ENCODE measurements around the gene RASSF7.

DNA sequence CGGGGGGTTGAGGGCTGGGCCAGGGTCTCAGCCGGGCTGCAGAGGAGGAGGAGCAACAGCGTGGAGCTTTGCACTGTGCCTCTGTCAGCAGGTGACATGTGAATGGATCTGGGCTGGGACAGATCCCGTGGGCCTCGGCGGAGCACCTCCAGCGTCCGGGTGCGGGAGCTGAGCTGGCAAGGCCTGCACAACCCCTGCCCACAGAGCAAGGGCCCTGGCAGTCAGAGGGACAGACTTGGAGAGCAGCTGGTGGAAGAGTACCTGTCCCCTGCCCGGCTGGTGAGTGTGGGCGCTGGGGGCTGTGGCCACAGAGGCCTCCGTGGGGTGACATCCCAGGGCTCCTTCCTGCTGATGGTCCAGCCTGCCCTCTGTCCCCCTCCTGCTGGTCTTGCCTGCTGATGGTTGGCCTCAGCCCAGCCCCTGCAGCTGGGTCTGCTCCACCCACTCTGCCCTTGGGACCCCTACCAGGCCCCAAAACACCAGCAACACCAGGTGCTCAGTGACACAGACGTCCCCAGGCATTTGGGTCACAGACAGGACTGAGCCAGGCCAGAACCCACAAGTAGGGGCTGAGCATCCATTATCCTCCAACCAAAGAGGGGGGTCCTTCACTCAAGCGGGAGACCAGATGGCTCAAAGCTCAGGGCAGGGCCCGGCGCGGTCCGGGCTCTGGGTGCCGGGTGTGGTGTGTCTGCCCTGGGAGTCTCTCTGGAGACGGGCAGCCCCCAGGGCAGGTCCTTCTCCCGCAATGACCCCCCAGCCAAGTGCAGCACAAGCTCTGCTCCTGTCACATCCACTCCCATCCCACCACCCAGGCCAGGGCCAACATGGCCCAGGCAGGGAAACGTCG lies 20.0 kb upstream of the RASSF7 start:
- TF ChIP-seq EZH2 (IDR thresholded peaks at IDR 0.05; ENCODE audit: low read length, unreplicated experiment) = no peak
- TF ChIP-seq, protein P1, sequence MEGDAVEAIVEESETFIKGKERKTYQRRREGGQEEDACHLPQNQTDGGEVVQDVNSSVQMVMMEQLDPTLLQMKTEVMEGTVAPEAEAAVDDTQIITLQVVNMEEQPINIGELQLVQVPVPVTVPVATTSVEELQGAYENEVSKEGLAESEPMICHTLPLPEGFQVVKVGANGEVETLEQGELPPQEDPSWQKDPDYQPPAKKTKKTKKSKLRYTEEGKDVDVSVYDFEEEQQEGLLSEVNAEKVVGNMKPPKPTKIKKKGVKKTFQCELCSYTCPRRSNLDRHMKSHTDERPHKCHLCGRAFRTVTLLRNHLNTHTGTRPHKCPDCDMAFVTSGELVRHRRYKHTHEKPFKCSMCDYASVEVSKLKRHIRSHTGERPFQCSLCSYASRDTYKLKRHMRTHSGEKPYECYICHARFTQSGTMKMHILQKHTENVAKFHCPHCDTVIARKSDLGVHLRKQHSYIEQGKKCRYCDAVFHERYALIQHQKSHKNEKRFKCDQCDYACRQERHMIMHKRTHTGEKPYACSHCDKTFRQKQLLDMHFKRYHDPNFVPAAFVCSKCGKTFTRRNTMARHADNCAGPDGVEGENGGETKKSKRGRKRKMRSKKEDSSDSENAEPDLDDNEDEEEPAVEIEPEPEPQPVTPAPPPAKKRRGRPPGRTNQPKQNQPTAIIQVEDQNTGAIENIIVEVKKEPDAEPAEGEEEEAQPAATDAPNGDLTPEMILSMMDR (conservative IDR thresholded peaks at IDR 0.05; ENCODE audit: low read depth, low read length) = no peak
- no peak for TF ChIP-seq EZH2phosphoT487 (IDR thresholded peaks at IDR 0.05; ENCODE audit: borderline replicate concordance, low read length)
